Measurements from ENCODE around the gene SAPCD1. TPM values are rescaled to one million over a fixed set of nuclear protein-coding genes. Genes with fewer than 3 reads are reported as not detected.

SAPCD1 gene
- total and polyA plus RNA-seq, 2 donors (not counting 3 experiments of a cell fraction or from before 2014, with no cell fraction given), result 1.6 to 11.7 TPM

DNA sequence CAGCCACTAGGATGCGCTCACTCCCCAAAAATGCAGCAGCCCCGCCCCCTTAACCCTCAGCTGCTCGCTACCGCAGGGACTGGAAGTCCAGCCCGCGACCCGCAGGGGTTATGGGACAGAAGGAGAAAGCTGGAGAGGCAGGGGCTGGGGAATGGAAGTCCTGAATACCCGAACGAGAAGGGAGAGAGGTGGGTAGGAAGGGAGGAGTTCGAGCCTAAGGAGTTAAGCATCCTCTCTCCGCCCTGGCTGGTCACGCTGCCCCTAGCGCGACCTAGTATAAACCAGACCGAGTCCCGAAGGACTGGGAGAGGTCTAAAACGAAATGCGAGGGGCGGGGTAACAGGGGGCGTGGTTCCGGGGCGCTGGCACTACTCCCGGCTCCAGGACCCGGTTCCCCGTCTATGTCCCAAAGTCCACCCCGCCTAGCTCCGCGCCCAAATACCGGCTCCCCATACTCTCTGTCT, 32.9 kb upstream of the SAPCD1 start:
- Histone ChIP-seq H3K9me3 (replicated peaks; ENCODE audit: control insufficient read depth, insufficient read depth, low read length) (no peaks in the 10 kb centered on the region), H2AFZ (ENCODE audit: low read depth, low read length) (no peak overlapping the region), H3K27ac (ENCODE audit: insufficient read depth, low read depth, low read length) (peak overlapping the region; percentile 54), H3K4me1 (ENCODE audit: control insufficient read depth, extremely low read depth, insufficient read depth, low read length) (peaks cover 37% of the 10 kb centered on the region), H3K36me3 (ENCODE audit: control insufficient read depth in 2 of 2, extremely low read depth in 1 of 2, insufficient read depth in 2 of 2, low read length in 2 of 2) (peaks cover 19 to 38% of the 10 kb centered on the region in 2 experiments), H3K9me1 (replicated peaks; ENCODE audit: control insufficient read depth, extremely low read depth, insufficient read depth, low read length) (no peaks in the 10 kb centered on the region), H3K4me3 (replicated peaks in 1 of 3; ENCODE audit: insufficient read depth in 1 of 3, low read depth in 1 of 3, low read length in 3 of 3) (peak overlapping the region; percentile 66 to 94 (median 70)), H4K20me1 (replicated peaks; ENCODE audit: control insufficient read depth, extremely low read depth, insufficient read depth, low read length) (no peaks in the 10 kb centered on the region), H3K79me2 (ENCODE audit: control insufficient read depth, insufficient read depth, low read length) (peaks cover 17% of the 10 kb centered on the region), H3K9ac (replicated peaks; ENCODE audit: extremely low read depth, insufficient read depth, low read length) (peak overlapping the region; percentile 80), H3K4me2 (ENCODE audit: insufficient read depth, low read length) (peak overlapping the region; percentile 73), H3K27me3 (ENCODE audit: control insufficient read depth in 2 of 2, insufficient read depth in 2 of 2, low read length in 2 of 2) (no peaks in the 10 kb centered on the region)
- intact Hi-C loops (cut with micrococcal nuclease), result loop anchor here (1.0 kb wide), 3 partner anchors 40 to 101 kb away; no protein-coding TSS in a partner anchor
- ChIA-PET CTCF (interaction anchor here (0.8 to 5.4 kb wide), 20 partner anchors 8 to 223 kb away, joined by 3 to 42 read pairs (median 6); partner anchors contain the start of genes ABHD16A, HSPA1B, LSM2 and LY6G5C), POLR2A (interaction anchor here (0.5 to 2.2 kb wide), 6 partner anchors 10 to 98 kb away, joined by 3 to 14 read pairs (median 4); partner anchors contain the start of genes ABHD16A, HSPA1A, HSPA1B and HSPA1L)
- no peak for TF ChIP-seq JUN (IDR thresholded peaks at IDR 0.05; ENCODE audit: borderline replicate concordance, insufficient read depth, insufficient read length, low read depth)
- no peak for TF ChIP-seq POLR2A (IDR thresholded peaks at IDR 0.05; ENCODE audit: low read depth, low read length)
- TF ChIP-seq, protein P1, sequence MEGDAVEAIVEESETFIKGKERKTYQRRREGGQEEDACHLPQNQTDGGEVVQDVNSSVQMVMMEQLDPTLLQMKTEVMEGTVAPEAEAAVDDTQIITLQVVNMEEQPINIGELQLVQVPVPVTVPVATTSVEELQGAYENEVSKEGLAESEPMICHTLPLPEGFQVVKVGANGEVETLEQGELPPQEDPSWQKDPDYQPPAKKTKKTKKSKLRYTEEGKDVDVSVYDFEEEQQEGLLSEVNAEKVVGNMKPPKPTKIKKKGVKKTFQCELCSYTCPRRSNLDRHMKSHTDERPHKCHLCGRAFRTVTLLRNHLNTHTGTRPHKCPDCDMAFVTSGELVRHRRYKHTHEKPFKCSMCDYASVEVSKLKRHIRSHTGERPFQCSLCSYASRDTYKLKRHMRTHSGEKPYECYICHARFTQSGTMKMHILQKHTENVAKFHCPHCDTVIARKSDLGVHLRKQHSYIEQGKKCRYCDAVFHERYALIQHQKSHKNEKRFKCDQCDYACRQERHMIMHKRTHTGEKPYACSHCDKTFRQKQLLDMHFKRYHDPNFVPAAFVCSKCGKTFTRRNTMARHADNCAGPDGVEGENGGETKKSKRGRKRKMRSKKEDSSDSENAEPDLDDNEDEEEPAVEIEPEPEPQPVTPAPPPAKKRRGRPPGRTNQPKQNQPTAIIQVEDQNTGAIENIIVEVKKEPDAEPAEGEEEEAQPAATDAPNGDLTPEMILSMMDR (IDR thresholded peaks at IDR 0.05; ENCODE audit: extremely low read depth in 1 of 2, insufficient read depth in 1 of 2, low read depth in 1 of 2, low read length in 2 of 2), result peak in 1 of 2 donors; percentile 73
- no TSS peak for BruUV-seq (replicated peaks)
- FAIRE-seq (no peak), DNase-seq (ENCODE audit: low read depth, low spot score) (peak; percentile 90)
- dilution Hi-C loops (cut with MboI; ENCODE audit: extremely low pct_ligation_motif_present, low sequenced_read_pairs), result no loop called here

All from endothelial cell of umbilical vein (primary cell).